ENCODE data around the gene ZNF681. TPM values are rescaled to one million over a fixed set of nuclear protein-coding genes. Genes with fewer than 3 reads are reported as not detected.

Gene ZNF681
- total and polyA plus RNA-seq, 9 of the 15 experiments (the other 6 are each of a cell fraction or from before 2014, with no cell fraction given): 2.8 to 8.6 (median 4.1) TPM

DNA sequence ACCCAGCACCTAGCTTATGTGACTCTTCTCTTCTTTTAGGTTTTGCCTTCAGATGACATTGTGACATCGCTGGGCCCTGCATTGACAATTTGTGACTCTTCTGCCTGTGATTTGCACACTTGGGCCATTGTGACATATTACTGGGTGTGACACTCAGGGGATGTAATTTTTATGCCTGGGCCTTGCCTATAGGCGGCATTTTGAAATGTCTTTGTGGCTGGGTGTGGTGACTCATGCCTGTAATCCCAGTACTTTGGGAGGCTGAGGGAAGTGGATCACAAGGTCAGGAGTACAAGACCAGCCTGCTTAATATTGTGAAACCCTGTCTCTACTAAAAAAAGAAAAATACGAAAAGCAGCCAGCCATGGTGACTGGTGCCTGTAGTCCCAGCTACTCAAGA is 28.4 kb upstream of the ZNF681 start:
- Histone ChIP-seq H3K4me3 (no peak overlapping the region), H3K79me2 (ENCODE audit: control insufficient read depth, insufficient read depth, low read length) (peaks cover 9% of the 10 kb centered on the region; the same call in 2 of the 3 replicates), H3K36me3 (ENCODE audit: control insufficient read depth, insufficient read depth, low read length) (peaks cover 56% of the 10 kb centered on the region; the same call in 2 of the 3 replicates), H4K20me1 (replicated peaks; ENCODE audit: control insufficient read depth, insufficient read depth, low read length) (no peaks in the 10 kb centered on the region), H2AFZ (ENCODE audit: low read depth, low read length) (no peak overlapping the region), H3K27me3 (ENCODE audit: control insufficient read depth in 2 of 2, insufficient read depth in 2 of 2, low read length in 2 of 2) (no peaks in the 10 kb centered on the region), H3K9ac (ENCODE audit: insufficient read depth in 1 of 2, low read depth in 2 of 2, low read length in 2 of 2) (no peak overlapping the region), H3K4me1 (replicated peaks in 1 of 2; ENCODE audit: control insufficient read depth in 2 of 2, insufficient read depth in 2 of 2, low read length in 2 of 2) (no peaks in the 10 kb centered on the region), H3K27ac (ENCODE audit: extremely low read depth, low read depth, low read length) (no peak overlapping the region), H3K9me3 (replicated peaks; ENCODE audit: control insufficient read depth, insufficient read depth, low read depth, low read length) (no peaks in the 10 kb centered on the region), H3K9me1 (ENCODE audit: control insufficient read depth, insufficient read depth, low read length) (no peaks in the 10 kb centered on the region), H3K4me2 (ENCODE audit: insufficient read depth, low read length) (no peak overlapping the region)
- FAIRE-seq (no peak), ATAC-seq (no peak), DNase-seq (ENCODE audit: extremely low read depth in 1 of 4, low spot score in 3 of 4) (no peak)
- no peak for TF ChIP-seq ZNF79 (CRISPR knock-in tag; IDR thresholded peaks at IDR 0.05; ENCODE audit: low read depth)
- no peak for TF ChIP-seq ZNF324 (CRISPR knock-in tag; IDR thresholded peaks at IDR 0.05)
- TF ChIP-seq CBFB (CRISPR knock-in tag; IDR thresholded peaks at IDR 0.05): no peak
- TF ChIP-seq, protein P1, sequence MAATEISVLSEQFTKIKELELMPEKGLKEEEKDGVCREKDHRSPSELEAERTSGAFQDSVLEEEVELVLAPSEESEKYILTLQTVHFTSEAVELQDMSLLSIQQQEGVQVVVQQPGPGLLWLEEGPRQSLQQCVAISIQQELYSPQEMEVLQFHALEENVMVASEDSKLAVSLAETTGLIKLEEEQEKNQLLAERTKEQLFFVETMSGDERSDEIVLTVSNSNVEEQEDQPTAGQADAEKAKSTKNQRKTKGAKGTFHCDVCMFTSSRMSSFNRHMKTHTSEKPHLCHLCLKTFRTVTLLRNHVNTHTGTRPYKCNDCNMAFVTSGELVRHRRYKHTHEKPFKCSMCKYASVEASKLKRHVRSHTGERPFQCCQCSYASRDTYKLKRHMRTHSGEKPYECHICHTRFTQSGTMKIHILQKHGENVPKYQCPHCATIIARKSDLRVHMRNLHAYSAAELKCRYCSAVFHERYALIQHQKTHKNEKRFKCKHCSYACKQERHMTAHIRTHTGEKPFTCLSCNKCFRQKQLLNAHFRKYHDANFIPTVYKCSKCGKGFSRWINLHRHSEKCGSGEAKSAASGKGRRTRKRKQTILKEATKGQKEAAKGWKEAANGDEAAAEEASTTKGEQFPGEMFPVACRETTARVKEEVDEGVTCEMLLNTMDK (IDR thresholded peaks at IDR 0.05; ENCODE audit: borderline replicate concordance, insufficient read depth, low read depth, low read length, poor library complexity, severe bottlenecking): no peak
- no peak for TF ChIP-seq HMG20B (CRISPR knock-in tag; IDR thresholded peaks at IDR 0.05)
- TF ChIP-seq PCBP2 (IDR thresholded peaks at IDR 0.05; ENCODE audit: low read depth, low read length, poor library complexity, severe bottlenecking): no peak
- intact Hi-C loops (cut with micrococcal nuclease): no loop called here
- ChIA-PET CTCF (ENCODE audit: low intra/inter-chr PET ratio) (no interaction called here), POLR2A (no interaction called here)
- in situ Hi-C loops (cut with MboI): no loop called here
- BruUV-seq (replicated peaks): no TSS peak
- 73% methylated on average over 3 of the region's 3 CpGs for WGBS (ENCODE audit: insufficient coverage, low coverage, missing lambda C conversion rate)
